Measurements from ENCODE around the gene GNB5. TPM values are rescaled to one million over a fixed set of nuclear protein-coding genes. Genes with fewer than 3 reads are reported as not detected.

The GNB5 gene
- total and polyA plus RNA-seq, 4 experiments from 2014 or later = 52.2 to 69.9 (median 61.8) TPM

GRCh38 chr15:52150043-52150825 is 41.0 kb downstream of the GNB5 start:
- ChIA-PET POLR2A (ENCODE audit: partially characterized antibody) (no interaction called here), CTCF (ENCODE audit: partially characterized antibody) (no interaction called here)
- peaks cover 51 to 68% of the 10 kb centered on the region in 2 donors for H3K36me3 Mint-ChIP-seq
- no peaks in the 10 kb centered on the region for H3K4me1 ChIP-seq (ENCODE audit: insufficient read depth, low read length)
- no peaks in the 10 kb centered on the region for H3K27me3 Mint-ChIP-seq
- intact Hi-C loops (cut with micrococcal nuclease) = no loop called here
- H3K36me3 ChIP-seq (ENCODE audit: insufficient read depth, low read length) = peaks cover 56% of the 10 kb centered on the region
- no peaks in the 10 kb centered on the region for H3K9me3 ChIP-seq (ENCODE audit: control insufficient read depth in 1 of 2, low read length in 2 of 2)
- H3K9me3 Mint-ChIP-seq = no peaks in the 10 kb centered on the region
- no peak overlapping the region for H3K4me3 ChIP-seq (ENCODE audit: low read length in 2 of 2)
- no peaks in the 10 kb centered on the region for H3K4me1 Mint-ChIP-seq
- no peak for DNase-seq
- no peak overlapping the region for H3K27ac ChIP-seq (ENCODE audit: low read depth, low read length)
- H3K27me3 ChIP-seq (ENCODE audit: insufficient read depth, low read length) = no peaks in the 10 kb centered on the region
- H3K4me3 Mint-ChIP-seq = no peak overlapping the region
- H3K27ac Mint-ChIP-seq = peak overlapping the region in 1 of 7 donors; percentile 46

DNA sequence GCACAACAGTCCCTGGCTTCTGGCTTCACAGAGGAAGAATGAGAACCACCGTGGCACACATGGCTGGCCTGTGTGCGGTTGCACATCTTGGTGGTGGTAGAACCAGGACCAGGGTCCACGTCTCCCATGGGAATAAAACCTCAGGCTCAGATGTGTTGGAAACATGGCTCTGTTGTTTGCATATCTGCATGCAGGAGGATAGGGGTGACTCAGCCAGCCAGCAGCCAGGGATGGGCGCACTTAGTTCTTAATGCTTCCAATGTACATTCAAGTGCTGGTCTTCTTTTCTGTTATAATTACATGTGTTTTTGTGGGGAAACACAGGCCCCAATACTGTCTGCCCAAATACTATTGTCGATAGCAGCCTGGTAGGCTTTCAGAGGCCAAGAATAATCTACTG is 42.8 kb downstream of the GNB5 start:
- Mint-ChIP-seq H3K27ac (peak overlapping the region in 2 of 7 donors; percentile 11 to 38), H3K9me3 (no peaks in the 10 kb centered on the region), H3K4me1 (no peaks in the 10 kb centered on the region), H3K36me3 (peaks cover 52 to 77% of the 10 kb centered on the region in 2 donors), H3K4me3 (no peak overlapping the region), H3K27me3 (no peaks in the 10 kb centered on the region)
- Histone ChIP-seq H3K27ac (ENCODE audit: low read depth, low read length) (no peak overlapping the region), H3K9me3 (ENCODE audit: control insufficient read depth in 1 of 2, low read length in 2 of 2) (no peaks in the 10 kb centered on the region), H3K4me3 (ENCODE audit: low read length in 2 of 2) (no peak overlapping the region), H3K36me3 (ENCODE audit: insufficient read depth, low read length) (peaks cover 48% of the 10 kb centered on the region), H3K4me1 (ENCODE audit: insufficient read depth, low read length) (no peaks in the 10 kb centered on the region), H3K27me3 (ENCODE audit: insufficient read depth, low read length) (no peaks in the 10 kb centered on the region)
- POLR2A ChIA-PET (ENCODE audit: partially characterized antibody) = interaction anchor here (1.6 kb wide), 1 partner anchor 31 kb away, joined by 3 read pairs; no protein-coding TSS in a partner anchor
- CTCF ChIA-PET (ENCODE audit: partially characterized antibody) = no interaction called here
- intact Hi-C loops (cut with micrococcal nuclease) = no loop called here
- no peak for DNase-seq

- no peaks in the 10 kb centered on the region for H3K4me1 Mint-ChIP-seq
- no peak overlapping the region for H3K4me3 Mint-ChIP-seq
- no peak overlapping the region for H3K4me3 ChIP-seq (ENCODE audit: low read length in 2 of 2)
- no peaks in the 10 kb centered on the region for H3K27me3 Mint-ChIP-seq
- no peaks in the 10 kb centered on the region for H3K4me1 ChIP-seq (ENCODE audit: insufficient read depth, low read length)
- H3K36me3 Mint-ChIP-seq = peaks cover 48 to 78% of the 10 kb centered on the region in 2 donors
- H3K36me3 ChIP-seq (ENCODE audit: insufficient read depth, low read length) = peaks cover 41% of the 10 kb centered on the region
- no peaks in the 10 kb centered on the region for H3K9me3 Mint-ChIP-seq
- ChIA-PET POLR2A (ENCODE audit: partially characterized antibody) (no interaction called here), CTCF (ENCODE audit: partially characterized antibody) (no interaction called here)
- H3K27ac Mint-ChIP-seq = no peak overlapping the region
- DNase-seq = no peak
- no peaks in the 10 kb centered on the region for H3K9me3 ChIP-seq (ENCODE audit: control insufficient read depth in 1 of 2, low read length in 2 of 2)
- intact Hi-C loops (cut with micrococcal nuclease) = no loop called here
- H3K27me3 ChIP-seq (ENCODE audit: insufficient read depth, low read length) = no peaks in the 10 kb centered on the region
- H3K27ac ChIP-seq (ENCODE audit: low read depth, low read length) = no peak overlapping the region
Measured at GRCh38 chr15:52146776-52147175, 44.4 kb downstream of the GNB5 start.

DNA sequence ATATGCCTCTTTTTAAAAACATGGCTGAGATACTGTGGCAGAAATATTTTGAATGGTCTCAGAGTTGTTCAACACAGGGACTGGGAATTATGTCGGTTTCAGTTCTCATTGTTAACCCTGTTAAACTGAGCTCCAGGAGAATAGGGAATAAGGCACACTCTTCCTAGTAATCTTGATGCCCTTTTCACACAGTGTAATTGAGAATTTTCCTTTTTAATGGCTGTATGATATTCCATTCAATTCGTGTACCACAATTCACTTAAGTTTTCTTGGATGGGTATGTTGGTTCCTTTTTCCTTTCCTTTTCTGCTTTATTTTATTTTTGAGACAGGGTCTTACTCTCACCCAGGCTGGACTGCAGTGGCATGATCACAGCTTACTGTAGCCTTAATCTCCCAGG is 44.9 kb downstream of the GNB5 start:
- no peak for DNase-seq
- Mint-ChIP-seq H3K9me3 (no peaks in the 10 kb centered on the region), H3K27me3 (no peaks in the 10 kb centered on the region), H3K4me1 (no peaks in the 10 kb centered on the region), H3K27ac (no peak overlapping the region), H3K36me3 (peaks cover 51 to 78% of the 10 kb centered on the region in 2 donors), H3K4me3 (no peak overlapping the region)
- no peaks in the 10 kb centered on the region for H3K27me3 ChIP-seq (ENCODE audit: insufficient read depth, low read length)
- H3K27ac ChIP-seq (ENCODE audit: low read depth, low read length) = no peak overlapping the region
- intact Hi-C loops (cut with micrococcal nuclease) = no loop called here
- H3K4me1 ChIP-seq (ENCODE audit: insufficient read depth, low read length) = no peaks in the 10 kb centered on the region
- no peaks in the 10 kb centered on the region for H3K9me3 ChIP-seq (ENCODE audit: control insufficient read depth in 1 of 2, low read length in 2 of 2)
- CTCF ChIA-PET (ENCODE audit: partially characterized antibody) = interaction anchor here (1.1 kb wide), 1 partner anchor 81 kb away, joined by 3 read pairs; no protein-coding TSS in a partner anchor
- POLR2A ChIA-PET (ENCODE audit: partially characterized antibody) = no interaction called here
- H3K4me3 ChIP-seq (ENCODE audit: low read length in 2 of 2) = no peak overlapping the region
- peaks cover 36% of the 10 kb centered on the region for H3K36me3 ChIP-seq (ENCODE audit: insufficient read depth, low read length)

GRCh38 chr15:52144656-52145178 is 46.5 kb downstream of the GNB5 start:
- Histone ChIP-seq H3K4me3 (ENCODE audit: low read length in 2 of 2) (no peak overlapping the region), H3K4me1 (ENCODE audit: insufficient read depth, low read length) (no peaks in the 10 kb centered on the region), H3K27me3 (ENCODE audit: insufficient read depth, low read length) (no peaks in the 10 kb centered on the region), H3K9me3 (ENCODE audit: control insufficient read depth in 1 of 2, low read length in 2 of 2) (no peaks in the 10 kb centered on the region), H3K36me3 (ENCODE audit: insufficient read depth, low read length) (peaks cover 30% of the 10 kb centered on the region), H3K27ac (ENCODE audit: low read depth, low read length) (no peak overlapping the region)
- Mint-ChIP-seq H3K36me3 (peaks cover 47 to 71% of the 10 kb centered on the region in 2 donors), H3K4me1 (peaks cover 0 to 4% (median 2%) of the 10 kb centered on the region in 4 donors), H3K27me3 (no peaks in the 10 kb centered on the region), H3K9me3 (no peaks in the 10 kb centered on the region), H3K27ac (peak overlapping the region in 1 of 7 donors; percentile 15), H3K4me3 (no peak overlapping the region)
- POLR2A ChIA-PET (ENCODE audit: partially characterized antibody) = no interaction called here
- DNase-seq = no peak
- CTCF ChIA-PET (ENCODE audit: partially characterized antibody) = interaction anchor here (1.0 to 1.2 kb wide), 2 partner anchors 34 to 67 kb away, joined by 3 read pairs; no protein-coding TSS in a partner anchor
- intact Hi-C loops (cut with micrococcal nuclease) = loop anchor here (5.0 kb wide), 1 partner anchor 83 kb away; no protein-coding TSS in a partner anchor

- no peaks in the 10 kb centered on the region for H3K27me3 Mint-ChIP-seq
- H3K4me3 ChIP-seq (ENCODE audit: low read length in 2 of 2) = no peak overlapping the region
- no peaks in the 10 kb centered on the region for H3K4me1 ChIP-seq (ENCODE audit: insufficient read depth, low read length)
- peaks cover 45 to 68% of the 10 kb centered on the region in 2 donors for H3K36me3 Mint-ChIP-seq
- peaks cover 0 to 6% (median 4%) of the 10 kb centered on the region in 4 donors for H3K4me1 Mint-ChIP-seq
- H3K9me3 ChIP-seq (ENCODE audit: control insufficient read depth in 1 of 2, low read length in 2 of 2) = no peaks in the 10 kb centered on the region
- intact Hi-C loops (cut with micrococcal nuclease) = loop anchor here (5.0 kb wide), 1 partner anchor 83 kb away; no protein-coding TSS in a partner anchor
- peaks cover 22% of the 10 kb centered on the region for H3K36me3 ChIP-seq (ENCODE audit: insufficient read depth, low read length)
- ChIA-PET POLR2A (ENCODE audit: partially characterized antibody) (interaction anchor here (0.6 to 0.8 kb wide), 2 partner anchors 34 to 110 kb away, joined by 3 to 4 read pairs; no protein-coding TSS in a partner anchor), CTCF (ENCODE audit: partially characterized antibody) (interaction anchor here (0.8 to 1.2 kb wide), 4 partner anchors 10 to 473 kb away, joined by 3 to 4 read pairs (median 3); no protein-coding TSS in a partner anchor)
- H3K27ac Mint-ChIP-seq = no peak overlapping the region
- DNase-seq = no peak
- H3K27ac ChIP-seq (ENCODE audit: low read depth, low read length) = no peak overlapping the region
- H3K9me3 Mint-ChIP-seq = no peaks in the 10 kb centered on the region
- H3K4me3 Mint-ChIP-seq = no peak overlapping the region
- no peaks in the 10 kb centered on the region for H3K27me3 ChIP-seq (ENCODE audit: insufficient read depth, low read length)
Measured at GRCh38 chr15:52143873-52144272, 47.3 kb downstream of the GNB5 start.

DNA sequence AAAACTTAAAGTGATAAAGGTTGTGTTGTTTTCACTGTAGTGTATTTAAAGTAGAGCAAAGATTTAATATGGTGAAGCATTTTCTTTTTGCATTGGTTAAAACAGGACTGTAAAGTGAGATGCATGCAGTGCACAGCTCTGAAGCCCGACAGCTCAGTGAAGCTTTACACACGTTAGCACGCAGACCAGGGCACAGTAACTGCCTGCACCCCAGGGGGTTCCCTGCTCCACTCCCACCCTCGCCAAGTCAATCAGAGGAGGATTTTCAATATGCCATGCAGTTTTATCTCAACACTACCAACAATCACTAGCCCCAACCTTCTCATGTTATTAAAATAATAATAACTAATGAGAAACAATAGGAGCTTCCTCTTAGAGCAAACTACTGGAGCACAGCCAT is 50.5 kb downstream of the GNB5 start:
- Mint-ChIP-seq H3K36me3 (peaks cover 32 to 68% of the 10 kb centered on the region in 2 donors), H3K27ac (no peak overlapping the region), H3K4me1 (peaks cover 17 to 30% (median 24%) of the 10 kb centered on the region in 4 donors), H3K4me3 (no peak overlapping the region), H3K9me3 (no peaks in the 10 kb centered on the region), H3K27me3 (no peaks in the 10 kb centered on the region)
- H3K4me3 ChIP-seq (ENCODE audit: low read length in 2 of 2) = no peak overlapping the region
- no peaks in the 10 kb centered on the region for H3K27me3 ChIP-seq (ENCODE audit: insufficient read depth, low read length)
- intact Hi-C loops (cut with micrococcal nuclease) = loop anchor here (1.0 to 5.0 kb wide), 2 partner anchors 87 to 158 kb away; no protein-coding TSS in a partner anchor
- ChIA-PET CTCF (ENCODE audit: partially characterized antibody) (interaction anchor here (0.9 to 2.1 kb wide), 12 partner anchors 12 to 161 kb away, joined by 3 to 9 read pairs (median 3); no protein-coding TSS in a partner anchor), POLR2A (ENCODE audit: partially characterized antibody) (no interaction called here)
- H3K36me3 ChIP-seq (ENCODE audit: insufficient read depth, low read length) = peaks cover 12% of the 10 kb centered on the region
- no peaks in the 10 kb centered on the region for H3K9me3 ChIP-seq (ENCODE audit: control insufficient read depth in 1 of 2, low read length in 2 of 2)
- peaks cover 18% of the 10 kb centered on the region for H3K4me1 ChIP-seq (ENCODE audit: insufficient read depth, low read length)
- no peak overlapping the region for H3K27ac ChIP-seq (ENCODE audit: low read depth, low read length)
- DNase-seq = no peak
